Sciatic nerve (tissue), 2 donors: ENCODE measurements around the gene PLXNC1. TPM values are rescaled to one million over a fixed set of nuclear protein-coding genes. Genes with fewer than 3 reads are reported as not detected.

Source experiments
- ATAC-seq: fragments of 200-7000 bp; cut with Tn5 transposase; one replicate; pipeline ENCODE4 v1.9.1; 2020; ENCODE audit warnings: mild to moderate bottlenecking, moderate library complexity
- DNase-seq: peaks from one replicate; pipeline ENCODE4 v3.0.0-alpha.2; 2020; ENCODE audit warnings: low spot score
- intact Hi-C: fragments of 100-400 bp; cut with DNase I; formaldehyde crosslinking; loops from one replicate; pipeline ENCODE4 v1.14.2; 2022
- total RNA-seq: library from RNA; stranded (reverse); fragmentation: NEBNext Ultra II Directional; extraction: Animal tissue kit (Norgen Biotek cat#: 25700); gene quantifications from one replicate; pipeline ENCODE4 v1.2.1, GENCODE V29; 2021
- donor health status: DM: no; HTN: no; CAD: no.
- donor health status: DM: no; HTN: no; CAD: no.

PLXNC1 gene
- total RNA-seq, 1 donor from 2014 or later = 22.8 TPM

DNA sequence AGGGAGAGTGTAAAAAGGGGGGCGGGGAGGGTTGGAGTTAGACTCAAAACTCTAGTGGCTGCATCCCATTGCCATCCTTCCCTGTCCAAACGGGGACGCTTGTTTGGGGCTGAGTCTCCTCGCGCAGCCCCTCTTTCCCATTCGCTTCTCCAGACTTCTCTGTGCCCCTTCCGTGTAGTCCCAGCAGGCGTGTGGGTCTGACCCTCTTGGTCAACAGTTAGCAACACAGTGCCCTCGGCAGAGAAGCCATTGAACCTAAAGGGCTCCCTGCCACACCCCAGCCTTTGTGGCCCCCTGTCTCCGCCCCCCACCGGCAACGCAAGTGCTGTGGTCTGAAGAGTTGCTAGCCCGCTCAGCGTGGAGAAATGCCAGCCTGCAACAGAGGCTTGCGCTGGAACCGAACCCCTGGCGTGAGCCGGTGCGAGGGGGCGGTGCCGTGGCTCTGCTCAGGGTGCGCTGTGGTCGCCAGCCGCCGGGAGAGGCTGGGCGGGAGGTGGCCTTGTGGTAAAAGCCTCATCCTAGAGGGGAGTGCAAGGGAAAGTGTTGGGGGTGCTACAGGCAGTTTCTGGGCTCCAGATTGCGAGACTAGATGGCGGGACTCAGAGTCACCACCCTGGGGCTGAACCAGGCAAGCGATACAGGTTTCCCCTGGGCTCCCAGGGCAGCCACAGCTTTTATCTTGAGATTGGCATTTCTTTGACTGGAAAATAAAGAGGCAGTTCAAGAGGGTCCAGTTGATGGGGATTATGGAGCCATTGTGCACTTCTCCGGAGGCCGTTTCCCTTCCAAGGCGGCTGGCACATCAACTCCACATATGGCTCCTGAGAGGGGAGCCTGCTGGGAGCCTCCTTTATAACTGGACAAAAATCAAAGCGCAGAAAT is 2.1 kb downstream of the PLXNC1 start:
- ATAC-seq (peak; percentile 5), DNase-seq (no peak)
- intact Hi-C loops = no loop called here

DNA sequence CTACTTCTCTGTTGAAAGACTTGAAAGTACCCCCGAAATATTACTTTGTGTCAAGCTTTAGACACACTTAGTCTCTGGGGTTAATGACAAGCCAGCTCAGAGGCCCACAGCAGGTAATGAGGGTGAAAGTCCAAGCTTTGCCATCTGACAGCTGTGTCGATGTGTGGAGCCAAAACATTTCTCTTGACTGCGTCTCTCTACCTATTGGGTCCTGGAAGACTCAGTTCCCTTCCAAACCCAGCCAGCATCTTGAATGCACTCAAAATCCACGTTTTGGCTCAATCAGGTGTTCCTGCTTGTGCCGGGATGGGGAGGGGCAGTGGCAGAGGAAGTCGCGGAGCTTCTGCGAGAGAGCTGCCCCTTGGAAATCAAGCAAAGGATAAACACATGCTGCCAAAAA is 3.2 kb downstream of the PLXNC1 start:
- intact Hi-C loops = no loop called here
- DNase-seq = no peak
- no peak for ATAC-seq

GRCh38 chr12:94152292-94153078 is 4.1 kb downstream of the PLXNC1 start:
- intact Hi-C loops = no loop called here
- no peak for ATAC-seq
- no peak for DNase-seq

DNA sequence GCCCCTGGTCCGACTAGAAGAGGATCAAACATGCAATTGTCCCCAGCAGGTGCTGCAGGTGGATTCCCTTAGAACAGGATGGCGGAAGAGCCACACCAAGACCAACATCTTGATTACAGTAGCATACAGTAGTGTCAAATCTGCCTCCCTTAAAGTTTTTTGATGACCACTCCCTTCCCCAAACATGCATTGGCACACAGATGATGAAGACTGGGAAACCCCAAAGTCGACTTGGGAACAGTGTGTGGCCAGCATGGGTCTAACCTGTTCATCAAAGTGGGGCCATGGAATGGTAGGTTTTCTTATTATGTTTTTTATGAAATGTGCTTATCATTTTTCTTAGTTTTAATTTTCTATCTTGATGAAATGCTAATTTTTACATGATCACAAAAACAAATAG is 8.8 kb downstream of the PLXNC1 start:
- intact Hi-C loops = no loop called here
- no peak for ATAC-seq
- DNase-seq = no peak

DNA sequence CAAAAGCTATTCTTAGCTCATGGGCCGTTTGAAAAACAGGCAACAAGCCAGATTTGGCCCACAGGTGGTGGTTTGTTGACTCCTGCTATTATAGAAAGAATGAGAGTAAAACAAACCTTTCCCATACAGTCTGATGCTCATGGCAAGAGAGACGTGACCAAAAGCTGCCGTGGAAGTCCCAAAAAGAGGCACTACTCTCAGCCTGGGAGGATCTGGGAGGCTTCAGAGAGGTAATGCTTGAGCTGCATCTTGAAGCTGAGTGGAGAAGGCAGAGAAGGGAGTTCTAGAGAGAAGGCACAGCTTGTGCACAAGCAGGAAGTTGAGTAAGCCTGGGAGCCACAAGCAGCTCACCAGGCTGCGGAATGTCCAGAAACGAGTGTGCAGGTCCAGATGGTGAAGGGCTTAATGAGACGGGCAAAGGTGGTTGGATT is 9.6 kb downstream of the PLXNC1 start:
- ATAC-seq = no peak
- no peak for DNase-seq
- intact Hi-C loops = no loop called here

DNA sequence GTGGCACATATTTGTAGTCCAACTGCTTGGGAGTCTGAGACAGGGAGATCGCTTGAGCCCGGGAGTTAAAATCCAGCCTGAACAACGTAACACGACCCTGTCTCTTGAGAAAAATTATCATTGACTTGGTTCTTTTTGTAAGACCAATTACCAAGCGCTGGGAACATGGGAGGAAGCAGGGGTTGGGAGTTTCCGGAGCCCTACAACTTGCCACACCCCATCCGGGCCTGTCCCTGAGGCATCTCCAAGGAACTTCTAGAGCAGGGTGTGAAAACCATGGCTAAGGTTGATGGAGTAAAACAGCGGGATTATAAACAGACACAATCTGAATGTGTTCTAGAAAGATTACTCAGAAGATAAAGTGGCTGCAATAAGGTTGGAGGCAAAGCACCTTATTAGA is 10.3 kb downstream of the PLXNC1 start:
- ATAC-seq = no peak
- intact Hi-C loops = no loop called here
- no peak for DNase-seq

GRCh38 chr12:94162108-94162507 is 13.7 kb downstream of the PLXNC1 start:
- no peak for ATAC-seq
- intact Hi-C loops = no loop called here
- no peak for DNase-seq

DNA sequence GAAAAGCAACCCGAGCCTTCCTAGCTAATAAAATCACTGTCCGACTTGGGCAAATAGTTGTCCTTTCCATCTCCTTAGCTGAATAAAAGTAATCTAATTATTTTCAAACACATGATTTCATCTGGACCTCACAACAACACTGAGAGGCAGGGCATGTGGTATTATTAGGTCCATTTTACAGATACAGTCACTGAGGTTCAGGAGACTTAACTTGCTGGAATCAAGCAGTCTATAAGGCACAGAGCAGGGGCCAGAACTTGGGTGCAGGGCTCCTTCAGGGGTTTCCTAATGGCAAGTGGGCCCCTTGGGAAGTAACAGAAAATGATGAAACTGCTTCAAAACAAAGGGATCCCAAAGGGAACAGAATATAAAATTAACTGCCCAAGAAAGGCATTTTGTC is 15.5 kb downstream of the PLXNC1 start:
- intact Hi-C loops = no loop called here
- ATAC-seq = no peak
- no peak for DNase-seq

GRCh38 chr12:94165138-94165537 is 16.8 kb downstream of the PLXNC1 start:
- ATAC-seq (peak; percentile 36), DNase-seq (no peak)
- intact Hi-C loops = no loop called here

GRCh38 chr12:94165670-94166364 is 17.4 kb downstream of the PLXNC1 start:
- no peak for DNase-seq
- intact Hi-C loops = no loop called here
- no peak for ATAC-seq

- intact Hi-C loops = no loop called here
- DNase-seq (no peak), ATAC-seq (no peak)
Measured at GRCh38 chr12:94167071-94167755, 18.8 kb downstream of the PLXNC1 start.

GRCh38 chr12:94167756-94168416 is 19.5 kb downstream of the PLXNC1 start:
- no peak for ATAC-seq
- intact Hi-C loops = no loop called here
- DNase-seq = no peak

- intact Hi-C loops = no loop called here
- no peak for ATAC-seq
Measured at GRCh38 chr12:94169495-94169894, 21.1 kb downstream of the PLXNC1 start.

GRCh38 chr12:94169966-94170689 is 21.8 kb downstream of the PLXNC1 start:
- DNase-seq = no peak
- ATAC-seq = no peak
- intact Hi-C loops = no loop called here

More at GRCh38 chr12:94169495-94169894, 21.1 kb downstream of the PLXNC1 start:
- no peak for DNase-seq

DNA sequence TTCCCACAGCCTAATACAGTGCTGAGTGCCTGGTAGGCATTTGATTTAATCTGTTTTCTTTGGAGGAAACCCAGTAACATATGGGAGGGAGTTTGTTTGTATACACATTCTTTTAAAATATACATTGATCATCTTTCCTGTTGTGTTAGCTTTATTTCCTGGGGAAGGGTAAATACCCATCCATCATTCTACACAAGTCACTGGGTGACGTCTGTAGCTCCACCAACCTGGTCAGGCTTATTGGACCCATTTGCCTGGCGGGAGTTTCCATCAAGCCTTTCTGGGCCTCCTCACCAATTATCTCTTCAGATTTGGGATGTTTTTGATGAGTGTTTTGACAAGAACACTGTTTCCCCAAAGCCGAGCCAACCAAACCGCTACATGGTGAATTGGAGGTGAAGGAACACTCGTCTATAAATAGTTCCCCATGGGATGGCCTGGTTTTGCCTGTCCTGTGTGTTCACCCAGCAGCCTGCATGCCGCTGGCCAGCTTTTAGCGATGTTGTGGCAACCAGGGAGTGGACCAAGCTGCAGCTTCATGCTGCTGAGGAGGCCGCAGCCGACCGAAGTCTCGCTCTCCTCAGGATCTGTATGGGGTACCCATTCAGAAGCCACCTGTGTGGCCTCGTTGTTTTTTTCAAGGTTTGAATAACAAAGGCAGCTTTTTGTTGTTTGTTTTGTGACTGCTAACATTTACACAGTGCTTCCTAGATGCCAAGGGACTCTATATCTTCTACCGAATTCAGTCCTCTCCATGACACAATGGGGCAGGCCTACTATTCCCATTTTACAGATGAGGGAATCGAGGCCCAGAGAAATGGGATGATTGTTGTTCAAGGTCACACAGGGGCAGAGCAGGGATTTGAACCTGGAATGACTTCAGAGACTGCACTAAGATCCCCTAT is 22.6 kb downstream of the PLXNC1 start:
- ATAC-seq (no peak), DNase-seq (no peak)
- intact Hi-C loops = no loop called here

- intact Hi-C loops = no loop called here
- DNase-seq (no peak), ATAC-seq (no peak)
Measured at GRCh38 chr12:94171595-94171930, 23.2 kb downstream of the PLXNC1 start.

DNA sequence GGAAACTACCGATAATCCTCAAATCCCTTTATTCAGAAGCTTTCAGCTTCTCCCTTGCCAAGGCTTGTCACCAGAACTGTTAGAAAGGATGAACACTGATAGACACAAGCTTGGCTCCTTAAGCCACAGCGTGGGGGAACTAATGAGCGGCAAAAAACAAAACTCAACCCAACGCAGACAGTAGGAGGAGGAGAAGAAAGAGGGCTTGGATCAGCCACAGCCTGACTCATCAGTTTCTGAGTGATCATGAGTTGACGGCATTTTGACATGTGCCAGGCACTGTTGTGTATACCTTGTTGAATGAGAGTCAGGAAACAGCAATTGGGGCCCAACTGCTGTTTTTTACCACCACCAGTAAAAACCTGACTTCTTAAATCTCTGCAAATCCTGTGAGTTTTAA is 23.7 kb downstream of the PLXNC1 start:
- peak; percentile 24 for ATAC-seq
- DNase-seq = no peak
- intact Hi-C loops = no loop called here
